A549 (cell line): ENCODE data around the gene ZNF367. TPM values are rescaled to one million over a fixed set of nuclear protein-coding genes. Genes with fewer than 3 reads are reported as not detected.

Source experiments
- ATAC-seq, 2 experiments: fragments of 200-7000 bp in 1 of 2; fragments of >200 bp in 1 of 2; cut with Nextera tagmentation in 1 of 2; cut with Tn5 transposase in 1 of 2; 3 replicates each; pipeline versions ENCODE4 v1.8.0 to v1.9.1; 2018 to 2020; ENCODE audit warnings: mild to moderate bottlenecking in 1 of 2, moderate library complexity in 1 of 2
- CTCF ChIA-PET: fragments of 300-600 bp; sonication (Branson Sonifier 250); formaldehyde crosslinking; extraction: SDS; loops from one replicate; lab custom pipeline; 2021; ENCODE audit warnings: antibody characterized with exemption, inconsistent platforms; lab: Yijun Ruan, JAX
- POLR2A ChIA-PET: fragments of 350-600 bp; formaldehyde crosslinking; extraction: SDS; loops from one replicate; lab custom pipeline; 2021; ENCODE audit warnings: antibody characterized with exemption, inconsistent platforms; lab: Yijun Ruan, JAX
- DNase-seq, 2 experiments: peaks; one replicate each; pipeline versions ENCODE4 v3.0.0 to v3.0.0-alpha.2; 2011 to 2016; ENCODE audit warnings: low read depth in 1 of 2, low spot score in 1 of 2
- FAIRE-seq: peaks from 2 replicates; lab custom pipeline; 2011; peaks lifted over from hg19 to GRCh38; lab: Jason Lieb, UNC
- H3K27ac ChIP-seq, 2 experiments: fragments of >200 bp; sonication (Bioruptor Twin); formaldehyde crosslinking; 3 replicates each; pipeline ENCODE4 v1.5.1; 2016 to 2017
- H3K4me1 ChIP-seq: fragments of >200 bp; sonication (Bioruptor Twin); formaldehyde crosslinking; 3 replicates; pipeline ENCODE4 v1.6.1; 2016
- H3K4me2 ChIP-seq: fragments of >200 bp; sonication (Bioruptor Twin); formaldehyde crosslinking; 3 replicates; pipeline ENCODE4 v1.6.1; 2016
- H3K4me3 ChIP-seq: fragments of >200 bp; sonication (Bioruptor Twin); formaldehyde crosslinking; 3 replicates; pipeline ENCODE4 v1.5.1; 2016
- H3K9me3 ChIP-seq: fragments of >200 bp; sonication (Bioruptor Twin); formaldehyde crosslinking; 3 replicates; pipeline ENCODE4 v1.6.1; 2016
- CHD2 ChIP-seq: fragments of 150-350 bp; IDR thresholded peaks from 2 replicates; pipeline ENCODE4 v1.6.1; 2014; ENCODE audit warnings: low read length; ENCODE audit not compliant: partially characterized antibody
- CHD4 ChIP-seq: fragments of 200-600 bp; sonication (generic); IDR thresholded peaks from 2 replicates; pipeline ENCODE4 v1.6.1; 2016; ENCODE audit warnings: antibody characterized with exemption, mild to moderate bottlenecking, borderline replicate concordance
- EP300 ChIP-seq, 2 experiments: fragments of >200 bp; sonication (Bioruptor Twin); formaldehyde crosslinking; IDR thresholded peaks; 2 replicates in 1 of 2; 3 replicates in 1 of 2; pipeline ENCODE4 v1.6.1; 2016 to 2017
- FOXS1 ChIP-seq: fragments of 250-450 bp; sonication (Bioruptor Pico); IDR thresholded peaks from 2 replicates; pipeline ENCODE4 v1.5.0; 2020; ENCODE audit warnings: mild to moderate bottlenecking, moderate library complexity
- HDAC2 ChIP-seq: fragments of 200-600 bp; sonication (generic); IDR thresholded peaks from 2 replicates; pipeline ENCODE4 v1.6.1; 2016
- KDM1A ChIP-seq: fragments of 200-600 bp; sonication (generic); IDR thresholded peaks from 2 replicates; pipeline ENCODE4 v1.6.1; 2016; ENCODE audit warnings: low read depth, mild to moderate bottlenecking
- RAD21 ChIP-seq, 2 experiments: fragments of >200 bp in 1 of 2; sonication (Bioruptor Twin) in 1 of 2; formaldehyde crosslinking in 1 of 2; IDR thresholded peaks in 1 of 2; conservative IDR thresholded peaks in 1 of 2; 2 replicates in 1 of 2; 3 replicates in 1 of 2; pipeline ENCODE4 v1.6.1; 2012 to 2018; ENCODE audit warnings: inconsistent platforms in 1 of 2
- RARB ChIP-seq: fragments of 250-450 bp; sonication (Bioruptor Pico); IDR thresholded peaks from 2 replicates; pipeline ENCODE4 v1.8.0; 2021; ENCODE audit warnings: mild to moderate bottlenecking, moderate library complexity
- RCOR1 ChIP-seq: fragments of 150-350 bp; IDR thresholded peaks from 2 replicates; pipeline ENCODE4 v1.6.1; 2014; ENCODE audit warnings: antibody characterized with exemption, low read length, low read depth
- SMC3 ChIP-seq: fragments of >200 bp; sonication (Bioruptor Twin); formaldehyde crosslinking; IDR thresholded peaks from 3 replicates; pipeline ENCODE4 v1.6.1; 2018; ENCODE audit warnings: inconsistent platforms
- TP53 ChIP-seq: fragments of 250-450 bp; sonication (Bioruptor Pico); IDR thresholded peaks from 2 replicates; pipeline ENCODE4 v1.5.0; 2021; ENCODE audit warnings: mild to moderate bottlenecking, moderate library complexity
- ZSCAN20 ChIP-seq: fragments of 250-450 bp; sonication (Bioruptor Pico); IDR thresholded peaks from 2 replicates; pipeline ENCODE4 v1.8.0; 2022; ENCODE audit warnings: mild to moderate bottlenecking, moderate library complexity
- WGBS: methylation state at CpG from one replicate; pipeline ENCODE4 v1.1.6; 2017; ENCODE audit errors: missing lambda C conversion rate; 5-methylcytosine and 5-hydroxymethylcytosine counted together
- polyA plus RNA-seq, 4 experiments: library from polyadenylated mRNA; depleted of rRNA in 3 of 4; stranded (reverse); fragments of >200 nt; fragmentation: RNase III in 1 of 4; extraction: RNeasy Plus Mini Kit Qiagen cat#74134 plus additional on column Dnase treatment in 1 of 4; gene quantifications; 2 replicates in 3 of 4; 3 replicates in 1 of 4; pipeline ENCODE4 v1.2.3, GENCODE V29; 2011 to 2017
- TF ChIP-seq, protein P1 (sequence below): fragments of 450-650 bp; IDR thresholded peaks from 2 replicates; pipeline ENCODE4 v1.6.1; 2014; ENCODE audit warnings: antibody characterized with exemption
- TF ChIP-seq, protein P2 (sequence below): fragments of >200 bp; sonication (Bioruptor Twin); formaldehyde crosslinking; IDR thresholded peaks from 3 replicates; pipeline ENCODE4 v1.6.1; 2016
- TF ChIP-seq, protein P3 (sequence below): fragments of >200 bp; sonication (Bioruptor Twin); formaldehyde crosslinking; IDR thresholded peaks from 2 replicates; pipeline ENCODE4 v1.6.1; 2016
- TF ChIP-seq, protein P4 (sequence below): fragments of >200 bp; sonication (Bioruptor Twin); formaldehyde crosslinking; IDR thresholded peaks from 3 replicates; pipeline ENCODE4 v1.5.1; 2016
- TF ChIP-seq, protein P5 (sequence below): fragments of 250-450 bp; sonication (Bioruptor Pico); IDR thresholded peaks from 2 replicates; pipeline ENCODE4 v1.5.0; 2020; ENCODE audit warnings: low read depth, mild to moderate bottlenecking, moderate library complexity

Gene ZNF367
- polyA plus RNA-seq, 2 of the 4 experiments (the other 2 are of a cell fraction), result 4.8 to 8.3 TPM

DNA sequence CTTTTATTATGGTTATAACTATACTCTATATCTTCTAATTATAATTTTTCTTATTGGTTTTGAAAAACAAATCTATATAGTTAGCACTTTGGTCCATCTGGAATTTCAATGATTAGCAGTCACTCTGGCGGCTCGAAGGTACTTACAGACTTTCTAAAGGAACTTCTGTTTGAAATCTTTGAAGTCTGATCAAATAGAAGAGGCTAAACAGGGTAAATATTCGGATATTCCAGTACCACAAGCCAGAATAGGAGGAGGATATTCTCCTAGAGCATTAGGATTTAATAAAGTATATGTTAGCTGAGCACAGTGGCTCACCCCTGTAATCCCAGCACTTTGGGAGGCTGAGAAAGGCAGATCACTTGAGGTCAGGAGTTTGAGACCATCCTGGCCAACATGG is 77.5 kb downstream of the ZNF367 start:
- Histone ChIP-seq H3K9me3 (no peaks in the 10 kb centered on the region), H3K4me1 (peaks cover 62% of the 10 kb centered on the region), H3K27ac (peak overlapping the region; percentile 83 to 89)
- ATAC-seq (no peak), FAIRE-seq (no peak)
- 82% methylated on average over 3 of the region's 3 CpGs for WGBS
- TF ChIP-seq CHD2 (no peak), HDAC2 (no peak)
- TF ChIP-seq, protein P1, sequence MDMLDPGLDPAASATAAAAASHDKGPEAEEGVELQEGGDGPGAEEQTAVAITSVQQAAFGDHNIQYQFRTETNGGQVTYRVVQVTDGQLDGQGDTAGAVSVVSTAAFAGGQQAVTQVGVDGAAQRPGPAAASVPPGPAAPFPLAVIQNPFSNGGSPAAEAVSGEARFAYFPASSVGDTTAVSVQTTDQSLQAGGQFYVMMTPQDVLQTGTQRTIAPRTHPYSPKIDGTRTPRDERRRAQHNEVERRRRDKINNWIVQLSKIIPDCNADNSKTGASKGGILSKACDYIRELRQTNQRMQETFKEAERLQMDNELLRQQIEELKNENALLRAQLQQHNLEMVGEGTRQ, result no peak
- TF ChIP-seq, all 56 proteins: peak for 0
- no peak for DNase-seq
- POLR2A ChIA-PET, result no interaction called here
- Histone ChIP-seq H3K4me3 (no peak overlapping the region), H3K4me2 (peak overlapping the region; percentile 57; the same call in 1 of the 3 replicates)
- CTCF ChIA-PET, result interaction anchor here (3.5 kb wide), 1 partner anchor 14 kb away, joined by 17 read pairs; no protein-coding TSS in a partner anchor

DNA sequence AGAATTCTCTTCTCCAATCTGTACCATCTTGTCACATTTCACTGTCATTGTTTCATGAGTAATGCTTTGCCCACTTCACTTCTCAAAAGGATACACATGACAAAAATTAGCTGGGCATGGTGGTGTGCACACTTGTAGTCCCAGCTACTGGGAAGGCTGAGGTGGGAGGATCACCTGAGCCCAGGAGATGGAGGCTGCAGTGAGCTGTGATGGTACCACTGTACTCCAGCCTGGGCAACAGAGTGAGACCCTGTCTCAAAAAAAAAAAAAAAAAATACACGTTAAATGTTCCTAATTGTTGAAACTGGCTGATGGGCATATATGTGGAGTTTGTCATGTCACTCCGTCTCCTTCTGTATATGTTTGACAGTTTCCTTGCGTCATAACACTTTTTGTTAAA is 79.9 kb downstream of the ZNF367 start:
- Histone ChIP-seq H3K9me3 (no peaks in the 10 kb centered on the region), H3K27ac (peak overlapping the region; percentile 83 to 89), H3K4me1 (peaks cover 50% of the 10 kb centered on the region), H3K4me3 (no peak overlapping the region), H3K4me2 (no peak overlapping the region)
- DNase-seq (no peak), ATAC-seq (no peak), FAIRE-seq (no peak)
- 91% methylated on average over 3 of the region's 3 CpGs for WGBS
- ChIA-PET CTCF (interaction anchor here (0.6 to 3.5 kb wide), 8 partner anchors 9 to 257 kb away, joined by 3 to 17 read pairs (median 3); no protein-coding TSS in a partner anchor), POLR2A (no interaction called here)
- TF ChIP-seq EP300 (IDR thresholded peaks at IDR 0.05), result no peak
- TF ChIP-seq, protein P2, sequence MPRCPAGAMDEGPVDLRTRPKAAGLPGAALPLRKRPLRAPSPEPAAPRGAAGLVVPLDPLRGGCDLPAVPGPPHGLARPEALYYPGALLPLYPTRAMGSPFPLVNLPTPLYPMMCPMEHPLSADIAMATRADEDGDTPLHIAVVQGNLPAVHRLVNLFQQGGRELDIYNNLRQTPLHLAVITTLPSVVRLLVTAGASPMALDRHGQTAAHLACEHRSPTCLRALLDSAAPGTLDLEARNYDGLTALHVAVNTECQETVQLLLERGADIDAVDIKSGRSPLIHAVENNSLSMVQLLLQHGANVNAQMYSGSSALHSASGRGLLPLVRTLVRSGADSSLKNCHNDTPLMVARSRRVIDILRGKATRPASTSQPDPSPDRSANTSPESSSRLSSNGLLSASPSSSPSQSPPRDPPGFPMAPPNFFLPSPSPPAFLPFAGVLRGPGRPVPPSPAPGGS, result no peak
- TF ChIP-seq, protein P3, sequence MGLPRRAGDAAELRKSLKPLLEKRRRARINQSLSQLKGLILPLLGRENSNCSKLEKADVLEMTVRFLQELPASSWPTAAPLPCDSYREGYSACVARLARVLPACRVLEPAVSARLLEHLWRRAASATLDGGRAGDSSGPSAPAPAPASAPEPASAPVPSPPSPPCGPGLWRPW, result no peak
- TF ChIP-seq CHD4, result no peak
- TF ChIP-seq, protein P4, sequence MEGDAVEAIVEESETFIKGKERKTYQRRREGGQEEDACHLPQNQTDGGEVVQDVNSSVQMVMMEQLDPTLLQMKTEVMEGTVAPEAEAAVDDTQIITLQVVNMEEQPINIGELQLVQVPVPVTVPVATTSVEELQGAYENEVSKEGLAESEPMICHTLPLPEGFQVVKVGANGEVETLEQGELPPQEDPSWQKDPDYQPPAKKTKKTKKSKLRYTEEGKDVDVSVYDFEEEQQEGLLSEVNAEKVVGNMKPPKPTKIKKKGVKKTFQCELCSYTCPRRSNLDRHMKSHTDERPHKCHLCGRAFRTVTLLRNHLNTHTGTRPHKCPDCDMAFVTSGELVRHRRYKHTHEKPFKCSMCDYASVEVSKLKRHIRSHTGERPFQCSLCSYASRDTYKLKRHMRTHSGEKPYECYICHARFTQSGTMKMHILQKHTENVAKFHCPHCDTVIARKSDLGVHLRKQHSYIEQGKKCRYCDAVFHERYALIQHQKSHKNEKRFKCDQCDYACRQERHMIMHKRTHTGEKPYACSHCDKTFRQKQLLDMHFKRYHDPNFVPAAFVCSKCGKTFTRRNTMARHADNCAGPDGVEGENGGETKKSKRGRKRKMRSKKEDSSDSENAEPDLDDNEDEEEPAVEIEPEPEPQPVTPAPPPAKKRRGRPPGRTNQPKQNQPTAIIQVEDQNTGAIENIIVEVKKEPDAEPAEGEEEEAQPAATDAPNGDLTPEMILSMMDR, result no peak
- TF ChIP-seq KDM1A, result no peak
- TF ChIP-seq RARB (CRISPR knock-in tag), result no peak
- no peak for TF ChIP-seq RAD21 (conservative IDR thresholded peaks at IDR 0.05 in 1 of 2, IDR thresholded peaks at IDR 0.05 in 1 of 2)
- TF ChIP-seq TP53, result no peak
- no peak for TF ChIP-seq FOXS1 (CRISPR knock-in tag)
- no peak for TF ChIP-seq ZSCAN20 (CRISPR knock-in tag)
- TF ChIP-seq, protein P5, sequence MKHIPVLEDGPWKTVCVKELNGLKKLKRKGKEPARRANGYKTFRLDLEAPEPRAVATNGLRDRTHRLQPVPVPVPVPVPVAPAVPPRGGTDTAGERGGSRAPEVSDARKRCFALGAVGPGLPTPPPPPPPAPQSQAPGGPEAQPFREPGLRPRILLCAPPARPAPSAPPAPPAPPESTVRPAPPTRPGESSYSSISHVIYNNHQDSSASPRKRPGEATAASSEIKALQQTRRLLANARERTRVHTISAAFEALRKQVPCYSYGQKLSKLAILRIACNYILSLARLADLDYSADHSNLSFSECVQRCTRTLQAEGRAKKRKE, result no peak
- no peak for TF ChIP-seq SMC3
- TF ChIP-seq RCOR1, result no peak

Other genes starting within 250 kb of the ZNF367 start
- gene HSD17B3, start 116.2 kb downstream of the ZNF367 start, polyA plus RNA-seq (2011; rRNA removed), result 0.25 and 0.70 TPM in 2 replicates
- 0.10 to 0.22 TPM in 2 of 3 replicates, not detected in the other for gene HSD17B3, start 116.2 kb downstream of the ZNF367 start, polyA plus RNA-seq (2017; fragmentation: RNase III; extraction: RNeasy Plus Mini Kit Qiagen cat#74134 plus additional on column Dnase treatment)
- gene SLC35D2, start 34.7 kb downstream of the ZNF367 start, polyA plus RNA-seq (2011; rRNA removed), result 29.8 and 30.9 TPM in 2 replicates
- gene SLC35D2, start 34.7 kb downstream of the ZNF367 start, polyA plus RNA-seq (2017; fragmentation: RNase III; extraction: RNeasy Plus Mini Kit Qiagen cat#74134 plus additional on column Dnase treatment), result 13.8 to 15.2 TPM (median 13.8 TPM) in 3 replicates
- 7.3 and 12.4 TPM in 2 replicates for gene HABP4, start 31.8 kb upstream of the ZNF367 start, polyA plus RNA-seq (2011; rRNA removed)
- 11.9 to 12.8 TPM (median 12.0 TPM) in 3 replicates for gene HABP4, start 31.8 kb upstream of the ZNF367 start, polyA plus RNA-seq (2017; fragmentation: RNase III; extraction: RNeasy Plus Mini Kit Qiagen cat#74134 plus additional on column Dnase treatment)
- 17.3 and 19.6 TPM in 2 replicates for gene CDC14B, start 201.5 kb upstream of the ZNF367 start, polyA plus RNA-seq (2011; rRNA removed)
- gene CDC14B, start 201.5 kb upstream of the ZNF367 start, polyA plus RNA-seq (2017; fragmentation: RNase III; extraction: RNeasy Plus Mini Kit Qiagen cat#74134 plus additional on column Dnase treatment), result 9.6 to 10.2 TPM (median 9.9 TPM) in 3 replicates
- 10.2 and 11.4 TPM in 2 replicates for gene PRXL2C, start 236.9 kb upstream of the ZNF367 start, polyA plus RNA-seq (2011; rRNA removed)
- 7.6 to 7.9 TPM (median 7.7 TPM) in 3 replicates for gene PRXL2C, start 236.9 kb upstream of the ZNF367 start, polyA plus RNA-seq (2017; fragmentation: RNase III; extraction: RNeasy Plus Mini Kit Qiagen cat#74134 plus additional on column Dnase treatment)